CD4-positive, alpha-beta T cell (primary cell): Measurements from ENCODE around the gene NDUFA3. TPM values are rescaled to one million over a fixed set of nuclear protein-coding genes. Genes with fewer than 3 reads are reported as not detected.

Source experiments
- ATAC-seq: fragments of 200-7000 bp; cut with Tn5 transposase; one replicate; pipeline ENCODE4 v1.10.0; 2022; ENCODE audit warnings: mild to moderate bottlenecking; ENCODE audit not compliant: poor library complexity
- CTCF ChIA-PET: fragments of 350-600 bp; sonication (Branson Sonifier 250); formaldehyde crosslinking; loops from one replicate; lab custom pipeline; 2021; ENCODE audit warnings: antibody characterized with exemption, inconsistent platforms; lab: Charles Lee
- POLR2A ChIA-PET: fragments of 350-600 bp; sonication (Branson Sonifier 250); formaldehyde crosslinking; loops from one replicate; lab custom pipeline; 2021; ENCODE audit warnings: antibody characterized with exemption, inconsistent platforms; lab: Charles Lee
- DNase-seq, 14 experiments: peaks; one replicate each; pipeline ENCODE4 v3.0.0-alpha.2; 2013 to 2020; ENCODE audit warnings: mixed read lengths in 2 of 14
- H3K27ac ChIP-seq, 2 donors: one replicate each; pipeline versions ENCODE4 v1.5.1 to v1.7.0; 2013; ENCODE audit warnings: low read length in 2 of 2, low read depth in 1 of 2, mild to moderate bottlenecking in 1 of 2
- H3K27me3 ChIP-seq, 2 experiments: 1 replicate in 1 of 2; 2 replicates in 1 of 2; pipeline versions ENCODE4 v1.6.1 to v1.7.0; 2013; ENCODE audit warnings: low read length in 2 of 2, control low read depth in 1 of 2, mild to moderate bottlenecking in 1 of 2, moderate library complexity in 1 of 2; ENCODE audit not compliant: insufficient read depth in 2 of 2, control insufficient read depth in 1 of 2
- H3K36me3 ChIP-seq: one replicate; pipeline ENCODE4 v1.6.1; 2013; ENCODE audit warnings: low read length, control low read depth; ENCODE audit not compliant: insufficient read depth
- H3K4me1 ChIP-seq: one replicate; pipeline ENCODE4 v1.6.1; 2013; ENCODE audit warnings: low read length, control low read depth; ENCODE audit not compliant: insufficient read depth
- H3K4me3 ChIP-seq: one replicate; pipeline ENCODE4 v1.5.1; 2013; ENCODE audit warnings: mild to moderate bottlenecking, low read length, moderate library complexity
- H3K9me3 ChIP-seq, 2 experiments: 1 replicate in 1 of 2; 2 replicates in 1 of 2; pipeline versions ENCODE4 v1.6.1 to v1.7.0; 2013; ENCODE audit warnings: low read length in 2 of 2, mild to moderate bottlenecking in 2 of 2, control low read depth in 1 of 2, moderate library complexity in 1 of 2; ENCODE audit not compliant: control insufficient read depth in 1 of 2, insufficient read depth in 1 of 2
- H3K27ac Mint-ChIP-seq: one replicate; pipeline ENCODE4 v1.8.0; 2020; ENCODE audit warnings: mixed read lengths
- H3K27me3 Mint-ChIP-seq: one replicate; pipeline ENCODE4 v1.8.0; 2021; ENCODE audit warnings: mixed read lengths
- H3K36me3 Mint-ChIP-seq: one replicate; pipeline ENCODE4 v1.8.0; 2021; ENCODE audit warnings: low read depth, mixed read lengths
- H3K4me1 Mint-ChIP-seq: one replicate; pipeline ENCODE4 v1.8.0; 2021; ENCODE audit warnings: low read depth, mixed read lengths
- H3K4me3 Mint-ChIP-seq: one replicate; pipeline ENCODE4 v1.8.0; 2020; ENCODE audit warnings: mild to moderate bottlenecking, mixed read lengths
- H3K9me3 Mint-ChIP-seq: one replicate; pipeline ENCODE4 v1.8.0; 2020; ENCODE audit warnings: mixed read lengths
- CTCF ChIP-seq: fragments of 200-600 bp; IDR thresholded peaks from one replicate; pipeline ENCODE4 v1.8.0; 2022; ENCODE audit warnings: antibody characterized with exemption, mild to moderate bottlenecking
- intact Hi-C, 2 experiments: fragments of 100-400 bp; cut with DNase I in 1 of 2; cut with micrococcal nuclease in 1 of 2; formaldehyde crosslinking; loops; one replicate each; pipeline versions ENCODE4 v1.15.1 to v1.9.0; 2023 to 2025; cut with DNase I, micrococcal nuclease
- total RNA-seq, 174 experiments: library from RNA in 2 of 174; stranded (reverse) in 2 of 174; gene quantifications; one replicate each; pipeline ENCODE4 v1.2.3 and lab custom pipeline; 2021 to 2026

NDUFA3 gene
- total RNA-seq, 2 experiments from 2014 or later: 63.0 to 63.5 TPM

DNA sequence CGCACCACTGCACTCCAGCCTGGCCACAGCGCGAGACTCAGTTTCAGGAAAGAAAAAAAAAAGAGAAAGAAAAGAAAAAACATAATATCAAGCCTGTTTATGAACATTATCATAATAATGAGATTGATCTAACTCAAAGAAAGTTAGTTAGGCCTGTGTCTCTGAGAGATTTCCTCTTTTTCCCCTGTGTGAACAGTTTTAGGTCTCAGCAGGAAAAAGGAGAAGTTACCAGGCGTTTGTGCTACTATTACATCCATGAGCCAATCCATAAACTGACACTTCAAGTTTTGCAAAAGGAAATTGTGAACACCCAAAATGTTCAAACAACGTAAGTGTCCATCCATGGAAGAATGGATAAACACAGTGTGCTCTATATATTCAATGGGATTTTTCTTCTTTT, 25.3 kb upstream of the NDUFA3 start:
- no peaks in the 10 kb centered on the region for H3K36me3 ChIP-seq
- intact Hi-C loops: no loop called here
- H3K27me3 ChIP-seq: no peaks in the 10 kb centered on the region
- DNase-seq (peak in 2 of 14 experiments; percentile 5 to 20), ATAC-seq (no peak)
- H3K4me3 ChIP-seq: no peak overlapping the region
- Mint-ChIP-seq H3K9me3 (no peaks in the 10 kb centered on the region), H3K27me3 (peaks cover 4% of the 10 kb centered on the region), H3K4me3 (no peak overlapping the region), H3K4me1 (no peaks in the 10 kb centered on the region), H3K36me3 (no peaks in the 10 kb centered on the region), H3K27ac (no peak overlapping the region)
- no peaks in the 10 kb centered on the region for H3K4me1 ChIP-seq
- ChIA-PET POLR2A (no interaction called here), CTCF (no interaction called here)
- H3K27ac ChIP-seq: no peak overlapping the region
- TF ChIP-seq CTCF: no peak
- peaks cover 8 to 31% of the 10 kb centered on the region in 2 experiments for H3K9me3 ChIP-seq

GRCh38 chr19:54081032-54081431, 21.6 kb upstream of the NDUFA3 start, which contains the start of gene TARM1:
TSS of gene TARM1 (minus strand) at chr19:54081365. CDS start at chr19:54081340, 25 bp downstream.
- H3K27me3 ChIP-seq: no peaks in the 10 kb centered on the region
- Mint-ChIP-seq H3K4me1 (no peaks in the 10 kb centered on the region), H3K27me3 (peaks cover 1% of the 10 kb centered on the region), H3K27ac (no peak within 1 kb of the TSS), H3K9me3 (no peaks in the 10 kb centered on the region), H3K36me3 (no peaks in the 10 kb centered on the region), H3K4me3 (no peak within 1 kb of the TSS)
- no peak within 1 kb of the TSS for H3K27ac ChIP-seq
- DNase-seq (no peak), ATAC-seq (no peak)
- no peaks in the 10 kb centered on the region for H3K4me1 ChIP-seq
- no peak for TF ChIP-seq CTCF
- POLR2A ChIA-PET: no interaction called here
- no peak within 1 kb of the TSS for H3K4me3 ChIP-seq
- CTCF ChIA-PET: no interaction called here
- H3K36me3 ChIP-seq: no peaks in the 10 kb centered on the region
- intact Hi-C loops: no loop called here
- H3K9me3 ChIP-seq: peaks cover 14 to 32% of the 10 kb centered on the region in 2 experiments

DNA sequence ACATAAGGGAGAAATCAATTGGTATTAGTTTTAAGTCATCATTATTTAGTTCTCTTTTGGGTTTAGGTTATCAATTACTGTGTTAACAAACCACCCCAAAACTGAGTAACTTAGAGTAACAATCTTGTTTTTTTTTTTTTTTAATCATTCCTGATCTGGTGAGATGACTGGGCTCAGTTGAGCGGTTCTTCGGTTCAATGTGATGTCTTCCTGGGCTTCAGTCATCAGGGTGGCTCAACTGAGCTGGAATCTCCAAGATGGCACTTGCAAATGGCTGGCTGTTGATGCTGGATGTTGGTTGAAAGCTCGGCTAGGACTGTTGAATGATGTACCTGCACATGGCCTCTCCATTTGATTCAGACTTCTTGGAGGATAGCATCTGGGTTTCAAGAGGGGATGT, 18.2 kb upstream of the NDUFA3 start:
- Histone ChIP-seq H3K36me3 (no peaks in the 10 kb centered on the region), H3K4me1 (no peaks in the 10 kb centered on the region), H3K27me3 (no peaks in the 10 kb centered on the region), H3K27ac (no peak overlapping the region), H3K4me3 (no peak overlapping the region), H3K9me3 (peaks cover 14 to 31% of the 10 kb centered on the region in 2 experiments)
- Mint-ChIP-seq H3K9me3 (no peaks in the 10 kb centered on the region), H3K36me3 (no peaks in the 10 kb centered on the region), H3K4me1 (no peaks in the 10 kb centered on the region), H3K27ac (no peak overlapping the region), H3K27me3 (peaks cover 6% of the 10 kb centered on the region), H3K4me3 (no peak overlapping the region)
- no peak for TF ChIP-seq CTCF
- intact Hi-C loops: no loop called here
- ChIA-PET POLR2A (no interaction called here), CTCF (no interaction called here)
- DNase-seq: no peak
- ATAC-seq: no peak
